ENCODE data around the gene SFXN1.
"Not testable (repeated sequence)": the region's sequence is repeated elsewhere in the genome, so short reads cannot be mapped to it uniquely, and the experiment has no call there.

Gene SFXN1

GRCh38 chr5:175494264-175495183 lies 16.2 kb downstream of the SFXN1 start:
- DNase-seq (ENCODE audit: low read depth in 2 of 2), result no peak

GRCh38 chr5:175501759-175502158 lies 23.4 kb downstream of the SFXN1 start:
- no peak for DNase-seq (ENCODE audit: low read depth in 2 of 2)

- DNase-seq (ENCODE audit: low read depth in 2 of 2), result peak; percentile 49 to 52
Measured at GRCh38 chr5:175507671-175508070, 29.3 kb downstream of the SFXN1 start.

GRCh38 chr5:175508896-175509295 lies 30.5 kb downstream of the SFXN1 start:
- no peak for DNase-seq (ENCODE audit: low read depth in 2 of 2)

- DNase-seq (ENCODE audit: low read depth in 2 of 2), result no peak
Measured at GRCh38 chr5:175513297-175513696, 34.9 kb downstream of the SFXN1 start.

- DNase-seq (ENCODE audit: low read depth in 2 of 2), result no peak
Measured at GRCh38 chr5:175513726-175514125, 35.4 kb downstream of the SFXN1 start.

- DNase-seq (ENCODE audit: low read depth in 2 of 2), result peak; percentile 36 to 52
Measured at GRCh38 chr5:175516933-175517823, 38.8 kb downstream of the SFXN1 start.

- DNase-seq (ENCODE audit: low read depth in 2 of 2), result peak; percentile 76 to 90
Measured at GRCh38 chr5:175517824-175518450, 39.6 kb downstream of the SFXN1 start.

GRCh38 chr5:175519006-175519405 lies 40.6 kb downstream of the SFXN1 start:
- DNase-seq (ENCODE audit: low read depth in 2 of 2), result no peak

GRCh38 chr5:175520321-175520720 lies 42.0 kb downstream of the SFXN1 start:
- DNase-seq (ENCODE audit: low read depth in 2 of 2), result peak; percentile 21 to 39

GRCh38 chr5:175520873-175521272 lies 42.5 kb downstream of the SFXN1 start:
- no peak for DNase-seq (ENCODE audit: low read depth in 2 of 2)

GRCh38 chr5:175521313-175521833 lies 43.0 kb downstream of the SFXN1 start:
- no peak for DNase-seq (ENCODE audit: low read depth in 2 of 2)

- DNase-seq (ENCODE audit: low read depth in 2 of 2), result no peak
Measured at GRCh38 chr5:175523292-175523691, 44.9 kb downstream of the SFXN1 start.

GRCh38 chr5:175524211-175524610 lies 45.9 kb downstream of the SFXN1 start:
- DNase-seq (ENCODE audit: low read depth in 2 of 2), result no peak

GRCh38 chr5:175526691-175527090 lies 48.3 kb downstream of the SFXN1 start:
- no peak for DNase-seq (ENCODE audit: low read depth in 2 of 2)

GRCh38 chr5:175531361-175531760 lies 53.0 kb downstream of the SFXN1 start:
- DNase-seq (ENCODE audit: low read depth in 2 of 2), result no peak

GRCh38 chr5:175534070-175534932 lies 55.9 kb downstream of the SFXN1 start:
- DNase-seq (ENCODE audit: low read depth in 2 of 2), result peak; percentile 61 to 73

- DNase-seq (ENCODE audit: low read depth in 2 of 2), result not testable (repeated sequence)
Measured at GRCh38 chr5:175535331-175535730, 57.0 kb downstream of the SFXN1 start.

- no peak for DNase-seq (ENCODE audit: low read depth in 2 of 2)
Measured at GRCh38 chr5:175535796-175536195, 57.4 kb downstream of the SFXN1 start.

- no peak for DNase-seq (ENCODE audit: low read depth in 2 of 2)
Measured at GRCh38 chr5:175538576-175538975, 60.2 kb downstream of the SFXN1 start.

- no peak for DNase-seq (ENCODE audit: low read depth in 2 of 2)
Measured at GRCh38 chr5:175539936-175540335, 61.6 kb downstream of the SFXN1 start.
